ENCODE measurements around the gene EDC4.

EDC4 gene

DNA sequence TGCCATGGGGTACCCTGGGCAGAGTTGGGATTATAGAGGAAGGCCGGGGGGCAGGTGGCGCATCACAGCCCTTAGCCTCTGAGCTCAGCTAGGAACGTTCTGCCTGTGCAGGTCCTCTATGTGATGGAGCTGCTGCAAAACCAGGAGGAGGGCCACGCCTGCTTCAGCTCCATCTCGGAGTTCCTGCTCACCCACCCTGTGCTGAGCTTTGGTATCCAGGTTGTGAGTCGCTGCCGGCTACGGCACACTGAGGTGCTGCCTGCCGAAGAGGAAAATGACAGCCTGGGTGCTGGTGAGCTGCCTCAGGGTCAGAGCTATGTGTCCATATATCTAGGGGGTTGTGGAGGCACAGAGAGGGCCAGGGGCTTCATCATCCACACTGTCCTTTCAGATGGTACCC lies 6.0 kb downstream of the EDC4 start:
- FAIRE-seq = no peak

DNA sequence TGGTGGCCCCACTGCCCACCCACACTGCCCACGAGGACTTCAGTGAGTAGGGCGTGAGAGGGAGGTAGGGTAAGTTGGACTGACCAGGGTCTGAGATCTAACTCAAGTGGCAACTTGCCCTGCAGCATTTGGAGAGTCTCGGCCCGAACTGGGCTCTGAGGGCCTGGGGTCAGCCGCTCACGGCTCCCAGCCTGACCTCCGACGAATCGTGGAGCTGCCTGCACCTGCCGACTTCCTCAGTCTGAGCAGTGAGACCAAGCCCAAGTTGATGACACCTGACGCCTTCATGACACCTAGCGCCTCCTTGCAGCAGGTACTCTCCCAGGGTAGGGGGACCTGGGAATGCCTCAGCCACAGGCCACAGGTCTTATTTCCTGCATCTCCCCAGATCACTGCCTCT lies 6.6 kb downstream of the EDC4 start:
- DNase-seq (ENCODE audit: low spot score) = no peak
- no peak for FAIRE-seq

More for the DNA sequence above, 6.0 kb downstream of the EDC4 start:
- DNase-seq (ENCODE audit: low spot score) = no peak

DNA sequence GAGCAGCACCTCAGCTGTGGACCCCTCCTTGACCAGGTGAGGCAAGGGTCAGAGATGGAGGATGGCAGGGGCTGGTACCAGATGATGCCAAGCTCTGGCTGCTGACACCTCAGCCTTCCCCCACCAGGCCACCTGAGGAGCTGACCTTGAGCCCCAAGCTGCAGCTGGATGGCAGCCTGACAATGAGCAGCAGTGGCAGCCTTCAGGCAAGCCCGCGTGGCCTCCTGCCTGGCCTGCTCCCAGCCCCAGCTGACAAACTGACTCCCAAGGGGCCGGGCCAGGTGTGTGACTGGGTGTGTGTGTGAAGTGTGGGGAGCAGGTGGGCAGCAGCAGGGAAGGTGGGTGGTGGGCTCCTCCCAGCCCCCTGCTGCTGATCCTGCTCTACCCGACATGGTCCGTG lies 7.1 kb downstream of the EDC4 start:
- DNase-seq (ENCODE audit: low spot score) (no peak), FAIRE-seq (no peak)

DNA sequence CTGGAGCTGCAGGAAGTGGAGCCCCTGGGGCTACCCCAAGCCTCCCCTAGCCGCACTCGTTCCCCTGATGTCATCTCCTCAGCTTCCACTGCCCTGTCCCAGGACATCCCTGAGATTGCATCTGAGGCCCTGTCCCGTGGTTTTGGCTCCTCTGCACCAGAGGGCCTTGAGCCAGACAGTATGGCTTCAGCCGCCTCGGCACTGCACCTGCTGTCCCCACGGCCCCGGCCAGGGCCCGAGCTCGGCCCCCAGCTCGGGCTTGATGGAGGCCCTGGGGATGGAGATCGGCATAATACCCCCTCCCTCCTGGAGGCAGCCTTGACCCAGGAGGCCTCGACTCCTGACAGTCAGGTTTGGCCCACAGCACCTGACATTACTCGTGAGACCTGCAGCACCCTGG lies 7.7 kb downstream of the EDC4 start:
- no peak for FAIRE-seq
- DNase-seq (ENCODE audit: low spot score) = no peak

DNA sequence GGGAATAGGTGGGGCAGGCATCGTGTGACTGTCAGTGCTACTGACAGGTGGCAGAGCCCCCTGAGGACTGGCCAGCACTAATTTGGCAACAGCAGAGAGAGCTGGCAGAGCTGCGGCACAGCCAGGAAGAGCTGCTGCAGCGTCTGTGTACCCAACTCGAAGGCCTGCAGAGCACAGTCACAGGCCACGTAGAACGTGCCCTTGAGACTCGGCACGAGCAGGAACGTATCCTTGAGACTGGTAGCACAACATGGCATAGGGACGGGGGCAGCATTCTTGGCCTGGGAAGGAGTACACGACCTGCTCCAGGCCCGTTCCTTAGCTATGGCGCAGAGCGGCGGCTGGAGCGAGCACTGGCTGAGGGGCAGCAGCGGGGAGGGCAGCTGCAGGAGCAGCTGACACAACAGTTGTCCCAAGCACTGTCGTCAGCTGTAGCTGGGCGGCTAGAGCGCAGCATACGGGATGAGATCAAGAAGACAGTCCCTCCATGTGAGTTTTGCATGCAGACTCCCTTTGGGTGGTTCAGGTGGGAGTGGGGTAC lies 8.8 kb downstream of the EDC4 start:
- no peak for FAIRE-seq
- DNase-seq (ENCODE audit: low spot score) = no peak

DNA sequence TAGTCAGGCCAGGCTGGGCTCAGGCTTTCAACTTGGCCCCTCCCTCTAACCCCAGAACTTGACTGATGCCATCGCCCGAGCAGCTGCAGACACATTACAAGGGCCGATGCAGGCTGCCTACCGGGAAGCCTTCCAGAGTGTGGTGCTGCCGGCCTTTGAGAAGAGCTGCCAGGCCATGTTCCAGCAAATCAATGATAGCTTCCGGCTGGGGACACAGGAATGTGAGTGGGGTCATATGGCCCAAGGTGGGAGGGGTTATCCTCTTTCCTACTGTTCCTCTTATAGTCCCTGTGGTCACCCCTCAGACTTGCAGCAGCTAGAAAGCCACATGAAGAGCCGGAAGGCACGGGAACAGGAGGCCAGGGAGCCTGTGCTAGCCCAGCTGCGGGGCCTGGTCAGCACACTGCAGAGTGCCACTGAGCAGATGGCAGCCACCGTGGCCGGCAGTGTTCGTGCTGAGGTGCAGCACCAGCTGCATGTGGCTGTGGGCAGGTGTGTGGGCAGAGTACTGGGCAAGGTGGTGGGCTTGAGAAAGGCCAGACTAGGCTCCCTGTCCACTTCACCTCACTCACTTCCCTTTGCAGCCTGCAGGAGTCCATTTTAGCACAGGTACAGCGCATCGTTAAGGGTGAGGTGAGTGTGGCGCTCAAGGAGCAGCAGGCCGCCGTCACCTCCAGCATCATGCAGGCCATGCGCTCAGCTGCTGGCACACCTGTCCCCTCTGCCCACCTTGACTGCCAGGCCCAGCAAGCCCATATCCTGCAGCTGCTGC lies 9.7 kb downstream of the EDC4 start:
- DNase-seq (ENCODE audit: low spot score) (no peak), FAIRE-seq (no peak)

DNA sequence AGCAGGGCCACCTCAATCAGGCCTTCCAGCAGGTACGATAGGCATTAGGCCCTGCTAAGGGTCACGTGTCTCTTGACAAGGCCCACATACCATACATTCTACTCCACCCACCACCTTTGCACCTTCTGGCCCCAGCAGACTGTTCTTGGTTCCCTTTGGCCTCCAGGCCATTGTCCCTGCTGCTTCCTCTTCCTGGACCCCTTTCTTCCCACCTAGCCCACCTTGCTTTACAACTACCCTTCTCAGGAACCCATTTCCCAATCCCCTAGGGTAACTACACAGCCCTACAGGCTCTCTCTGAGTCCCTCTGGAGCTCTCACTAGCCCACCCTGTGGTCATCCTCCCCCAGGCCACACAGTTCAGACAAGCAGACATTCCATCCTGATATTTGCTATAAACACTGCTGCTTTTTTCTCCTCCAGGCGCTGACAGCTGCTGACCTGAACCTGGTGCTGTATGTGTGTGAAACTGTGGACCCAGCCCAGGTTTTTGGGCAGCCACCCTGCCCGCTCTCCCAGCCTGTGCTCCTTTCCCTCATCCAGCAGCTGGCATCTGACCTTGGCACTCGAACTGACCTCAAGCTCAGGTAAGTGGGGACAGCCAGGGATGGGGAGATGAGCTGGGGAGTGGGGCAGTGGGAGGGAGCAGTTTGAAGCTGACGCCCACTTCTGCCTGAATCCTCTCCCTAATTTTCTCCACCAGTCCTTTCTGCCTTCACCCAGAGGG lies 10.5 kb downstream of the EDC4 start:
- FAIRE-seq (no peak), DNase-seq (ENCODE audit: low spot score) (no peak)

DNA sequence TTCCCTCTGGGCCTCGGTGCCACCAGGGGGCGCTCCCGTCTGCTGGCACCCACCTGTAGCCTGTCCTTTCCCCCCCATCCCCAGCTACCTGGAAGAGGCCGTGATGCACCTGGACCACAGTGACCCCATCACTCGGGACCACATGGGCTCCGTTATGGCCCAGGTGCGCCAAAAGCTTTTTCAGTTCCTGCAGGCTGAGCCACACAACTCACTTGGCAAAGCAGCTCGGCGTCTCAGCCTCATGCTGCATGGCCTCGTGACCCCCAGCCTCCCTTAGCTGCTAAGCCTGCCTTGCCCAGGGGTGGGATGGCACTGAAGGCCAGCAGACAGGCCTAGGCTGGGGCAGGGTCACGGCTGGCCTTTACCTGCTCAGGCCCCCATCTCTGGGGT lies 11.0 kb downstream of the EDC4 start:
- no peak for FAIRE-seq
- DNase-seq (ENCODE audit: low spot score) = peak; percentile 80

DNA sequence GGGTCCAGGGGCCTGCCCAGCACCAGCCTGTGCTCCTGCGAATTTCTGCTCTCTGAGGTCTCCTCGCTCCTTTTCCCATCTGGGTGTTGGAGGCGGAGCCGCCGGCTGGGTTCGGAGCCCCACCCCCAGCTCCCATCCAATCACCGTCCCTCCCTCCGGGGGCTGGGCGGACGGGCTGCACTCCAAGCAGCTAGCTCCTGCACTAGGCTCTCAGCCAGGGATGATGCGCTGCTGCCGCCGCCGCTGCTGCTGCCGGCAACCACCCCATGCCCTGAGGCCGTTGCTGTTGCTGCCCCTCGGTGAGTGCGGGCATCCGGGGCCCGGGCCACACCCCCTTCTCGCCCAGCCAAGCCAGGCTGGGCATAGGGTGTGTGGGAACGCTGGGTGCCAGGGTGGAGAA lies 11.8 kb downstream of the EDC4 start, which contains the start of gene NRN1L:
TSS of gene NRN1L (plus strand) at position 202 of the 400 bp plus-strand sequence. CDS start at position 221, 19 bp downstream.
- DNase-seq (ENCODE audit: low spot score) = no peak
- FAIRE-seq = no peak

DNA sequence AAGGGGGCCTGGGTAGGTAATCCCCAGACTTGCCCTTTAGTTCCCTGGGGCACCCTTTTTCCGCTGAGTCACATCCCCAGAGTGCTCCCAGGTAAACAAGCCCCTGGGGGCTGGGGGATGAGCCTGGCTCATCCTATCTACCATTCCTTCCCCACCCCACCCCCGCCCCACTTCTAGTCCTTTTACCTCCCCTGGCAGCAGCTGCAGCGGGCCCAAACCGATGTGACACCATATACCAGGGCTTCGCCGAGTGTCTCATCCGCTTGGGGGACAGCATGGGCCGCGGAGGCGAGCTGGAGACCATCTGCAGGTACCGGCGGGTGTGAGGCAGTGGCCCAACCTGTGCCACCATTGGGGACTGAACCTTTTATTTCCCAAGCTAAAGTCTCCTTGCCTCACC lies 12.7 kb downstream of the EDC4 start:
- FAIRE-seq = no peak
- no peak for DNase-seq (ENCODE audit: low spot score)

DNA sequence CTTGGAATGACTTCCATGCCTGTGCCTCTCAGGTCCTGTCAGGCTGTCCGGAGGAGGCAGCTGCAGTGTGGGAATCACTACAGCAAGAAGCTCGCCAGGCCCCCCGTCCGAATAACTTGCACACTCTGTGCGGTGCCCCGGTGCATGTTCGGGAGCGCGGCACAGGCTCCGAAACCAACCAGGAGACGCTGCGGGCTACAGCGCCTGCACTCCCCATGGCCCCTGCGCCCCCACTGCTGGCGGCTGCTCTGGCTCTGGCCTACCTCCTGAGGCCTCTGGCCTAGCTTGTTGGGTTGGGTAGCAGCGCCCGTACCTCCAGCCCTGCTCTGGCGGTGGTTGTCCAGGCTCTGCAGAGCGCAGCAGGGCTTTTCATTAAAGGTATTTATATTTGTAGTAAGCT lies 13.1 kb downstream of the EDC4 start:
- FAIRE-seq (no peak), DNase-seq (ENCODE audit: low spot score) (no peak)

DNA sequence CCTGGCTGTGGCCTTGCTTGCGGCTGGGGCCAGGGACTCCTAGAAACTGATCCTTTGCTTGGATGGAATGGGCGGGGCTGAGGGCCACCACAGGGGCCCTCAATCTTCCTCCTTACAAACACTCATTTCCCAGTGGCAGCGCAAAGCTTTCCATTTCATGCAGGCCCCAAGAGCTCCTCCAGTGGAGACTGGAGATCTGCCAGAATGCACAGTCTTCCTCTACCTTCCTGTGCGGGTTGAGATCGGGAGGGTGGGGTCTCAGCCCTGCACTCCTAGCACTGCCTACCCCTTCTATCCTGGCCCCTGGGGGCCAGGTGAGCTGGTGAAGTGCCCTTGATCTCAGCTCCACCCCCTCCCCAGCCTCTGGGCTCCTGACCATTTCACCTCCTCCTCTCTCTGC lies 13.5 kb downstream of the EDC4 start:
- no peak for DNase-seq (ENCODE audit: low spot score)
- no peak for FAIRE-seq

DNA sequence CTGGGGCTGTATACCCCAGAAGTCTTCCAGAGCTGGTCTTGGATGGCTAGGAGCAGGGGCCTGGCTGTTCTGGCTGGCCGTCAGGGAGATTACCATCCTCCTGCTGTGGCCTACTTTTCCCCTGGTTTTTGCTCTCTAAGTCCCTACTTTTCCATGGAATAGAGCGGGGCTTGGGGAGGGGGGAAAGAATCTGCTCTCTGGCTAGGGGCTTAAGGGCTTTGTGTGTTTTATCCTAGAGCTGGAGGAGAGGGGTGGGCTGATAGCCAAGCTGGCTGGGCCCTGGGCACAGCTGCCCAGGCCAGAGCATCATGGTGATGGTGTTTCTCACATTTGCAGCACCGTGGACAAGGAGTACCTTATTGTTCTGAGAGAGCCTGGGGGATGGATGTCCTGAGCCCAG lies 15.5 kb downstream of the EDC4 start:
- DNase-seq (ENCODE audit: low spot score) (no peak), FAIRE-seq (no peak)

DNA sequence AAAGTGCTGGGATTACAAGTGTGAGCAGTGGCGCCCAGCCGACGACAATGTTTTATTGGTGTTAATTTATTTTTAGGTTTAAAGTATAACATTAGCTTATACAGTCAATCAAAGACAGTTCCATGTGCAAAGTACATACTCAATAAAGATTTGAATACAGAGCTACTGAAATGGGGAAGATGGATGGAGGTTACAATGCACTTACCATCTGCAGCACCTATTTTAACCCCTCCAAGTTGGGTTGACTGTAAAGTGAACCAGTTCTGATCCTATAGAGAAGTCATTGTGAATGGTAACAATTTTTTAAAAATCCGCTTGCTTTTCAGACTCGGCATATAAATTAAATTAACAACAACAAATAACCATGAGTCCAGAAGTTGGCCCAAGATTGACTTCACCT lies 19.5 kb downstream of the EDC4 start:
- FAIRE-seq = no peak
- DNase-seq (ENCODE audit: low spot score) = no peak

DNA sequence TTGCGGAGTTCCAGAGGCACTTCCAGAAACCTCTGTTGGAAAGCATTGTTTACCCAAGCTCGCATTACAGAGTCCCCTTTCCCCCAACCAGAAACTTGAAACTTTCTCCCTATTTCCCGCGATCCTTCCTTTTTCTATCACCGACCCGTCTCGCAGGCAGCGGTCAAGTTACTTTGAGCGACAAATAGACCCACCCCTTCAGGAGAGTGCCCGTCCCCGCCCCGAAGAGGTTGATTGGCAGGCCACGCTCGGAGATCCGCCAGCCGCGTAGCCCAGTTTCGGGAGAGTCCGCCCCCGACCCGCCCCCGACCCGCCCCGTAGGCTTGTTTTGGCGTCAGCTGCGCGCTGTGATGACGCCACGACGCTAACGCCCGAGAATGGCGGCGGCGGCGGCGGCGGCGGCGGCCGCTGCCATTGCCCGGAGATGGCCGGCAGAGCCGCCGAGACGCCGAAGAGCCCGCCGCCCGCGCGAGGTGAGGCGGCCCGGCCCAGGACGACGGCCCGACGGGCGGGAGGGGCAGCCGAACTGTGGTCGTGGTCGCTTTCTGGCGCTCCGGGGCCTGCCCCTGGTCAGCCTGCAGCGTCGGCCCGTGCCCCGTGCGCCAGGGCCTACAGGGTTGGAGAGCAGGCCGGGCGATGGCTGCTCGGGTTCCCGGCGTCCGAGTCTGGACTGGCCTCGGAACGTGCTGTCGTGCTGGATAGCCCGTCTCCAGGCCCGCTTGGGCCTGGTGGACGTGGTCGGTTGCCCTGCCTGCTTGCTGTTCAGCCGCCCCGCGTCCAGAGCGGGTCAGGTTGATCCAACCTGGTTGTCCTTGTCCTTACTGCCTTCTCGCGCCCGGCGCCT lies 20.3 kb downstream of the EDC4 start, which contains the start of gene PSKH1:
TSS of gene PSKH1 (plus strand) at position 356 of the 844 bp plus-strand sequence. CDS start 15,496 bp downstream, outside the sequence.
- FAIRE-seq (no peak), DNase-seq (ENCODE audit: low spot score) (peak; percentile 99)

DNA sequence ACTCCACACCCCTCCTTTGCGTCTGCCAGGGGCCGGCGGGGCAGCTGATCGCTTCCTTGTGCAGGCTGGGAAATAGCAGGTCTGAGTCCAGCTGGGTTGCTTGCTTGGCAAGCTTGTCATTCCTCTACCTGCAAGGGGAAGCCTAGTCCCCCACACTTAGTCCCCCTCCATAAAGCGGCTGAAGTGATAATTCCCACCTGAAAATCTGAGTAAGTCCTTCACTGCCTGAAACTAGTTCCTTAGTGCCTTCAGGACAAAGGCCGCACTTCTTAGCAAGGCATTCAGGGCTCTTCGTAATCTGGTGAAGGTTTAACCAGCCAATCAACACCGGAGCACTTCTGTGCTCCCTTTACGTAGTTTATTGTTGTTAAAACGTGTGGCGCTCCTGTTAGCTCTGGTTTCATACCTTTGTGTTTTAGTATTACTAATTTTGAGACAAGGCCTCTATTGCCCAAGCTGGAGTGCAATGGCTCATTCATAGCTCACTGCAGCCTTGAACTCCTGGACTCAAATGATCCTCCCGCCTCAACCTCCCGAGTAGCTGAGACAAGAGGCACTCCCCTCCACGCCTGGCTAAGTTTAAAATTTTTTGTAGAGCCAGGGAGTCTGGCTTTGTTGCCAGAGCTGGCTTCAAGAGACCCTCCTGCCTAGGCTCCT lies 21.0 kb downstream of the EDC4 start:
- peak; percentile 21 for DNase-seq (ENCODE audit: low spot score)
- FAIRE-seq = no peak

DNA sequence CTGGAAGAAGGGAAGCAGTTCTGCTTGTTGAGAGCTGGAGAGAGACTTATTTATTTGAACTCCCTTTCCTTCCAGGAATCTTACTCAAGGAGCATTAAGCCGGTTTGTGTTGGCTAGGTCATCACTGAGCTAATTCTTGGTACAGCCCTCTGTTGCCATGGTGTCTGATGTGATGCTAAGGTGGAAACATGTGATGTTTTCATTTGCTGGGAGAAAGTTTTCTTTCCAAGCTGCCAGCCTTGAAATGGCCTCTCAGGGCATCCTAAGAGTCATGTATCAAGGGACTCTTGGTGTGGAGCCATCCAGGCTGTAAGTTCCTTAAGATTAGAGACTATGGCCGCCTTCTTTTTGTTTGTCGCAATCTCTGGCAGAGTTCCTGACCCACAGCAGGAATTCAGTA lies 24.4 kb downstream of the EDC4 start:
- DNase-seq (ENCODE audit: low spot score) (no peak), FAIRE-seq (no peak)

DNA sequence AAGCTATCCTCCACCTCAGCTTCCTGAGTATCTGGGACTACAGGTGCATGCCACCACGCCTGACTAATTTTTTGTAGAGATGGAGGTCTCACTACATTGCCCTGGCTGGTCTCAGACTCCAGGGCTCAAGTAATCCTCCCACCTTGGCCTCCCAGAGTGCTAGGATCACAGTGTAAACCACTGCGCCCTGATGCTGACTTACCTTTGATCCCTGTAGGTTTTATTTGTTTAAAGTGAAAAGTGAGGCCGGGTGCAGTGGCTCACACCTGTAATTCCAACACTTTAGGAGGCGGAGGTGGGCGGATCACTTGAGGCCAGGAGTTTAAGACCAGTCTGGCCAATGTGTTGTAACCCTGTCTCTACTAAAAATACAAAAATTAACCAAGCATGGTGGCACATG lies 28.9 kb downstream of the EDC4 start:
- no peak for DNase-seq (ENCODE audit: low spot score)
- FAIRE-seq = no peak

DNA sequence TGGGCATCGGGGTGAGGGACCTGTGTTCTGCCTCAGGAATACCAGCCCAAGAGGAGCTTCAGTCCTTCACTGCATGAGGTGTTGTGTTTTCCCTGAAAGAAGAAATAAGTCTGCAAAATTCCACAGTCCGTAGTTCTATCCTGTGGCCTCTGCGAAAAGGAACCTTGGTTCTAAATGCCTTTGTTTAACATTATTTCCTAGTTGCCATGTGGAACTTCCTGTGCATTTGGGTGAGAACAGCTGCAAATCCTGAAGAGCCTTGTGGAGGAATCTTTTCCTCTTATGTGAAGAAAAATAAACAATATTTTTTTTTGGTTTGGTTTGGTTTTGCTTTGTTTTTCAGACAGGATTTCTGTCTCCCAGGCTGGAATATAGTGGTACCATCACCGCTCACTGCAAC lies 30.0 kb downstream of the EDC4 start:
- no peak for FAIRE-seq
- no peak for DNase-seq (ENCODE audit: low spot score)

DNA sequence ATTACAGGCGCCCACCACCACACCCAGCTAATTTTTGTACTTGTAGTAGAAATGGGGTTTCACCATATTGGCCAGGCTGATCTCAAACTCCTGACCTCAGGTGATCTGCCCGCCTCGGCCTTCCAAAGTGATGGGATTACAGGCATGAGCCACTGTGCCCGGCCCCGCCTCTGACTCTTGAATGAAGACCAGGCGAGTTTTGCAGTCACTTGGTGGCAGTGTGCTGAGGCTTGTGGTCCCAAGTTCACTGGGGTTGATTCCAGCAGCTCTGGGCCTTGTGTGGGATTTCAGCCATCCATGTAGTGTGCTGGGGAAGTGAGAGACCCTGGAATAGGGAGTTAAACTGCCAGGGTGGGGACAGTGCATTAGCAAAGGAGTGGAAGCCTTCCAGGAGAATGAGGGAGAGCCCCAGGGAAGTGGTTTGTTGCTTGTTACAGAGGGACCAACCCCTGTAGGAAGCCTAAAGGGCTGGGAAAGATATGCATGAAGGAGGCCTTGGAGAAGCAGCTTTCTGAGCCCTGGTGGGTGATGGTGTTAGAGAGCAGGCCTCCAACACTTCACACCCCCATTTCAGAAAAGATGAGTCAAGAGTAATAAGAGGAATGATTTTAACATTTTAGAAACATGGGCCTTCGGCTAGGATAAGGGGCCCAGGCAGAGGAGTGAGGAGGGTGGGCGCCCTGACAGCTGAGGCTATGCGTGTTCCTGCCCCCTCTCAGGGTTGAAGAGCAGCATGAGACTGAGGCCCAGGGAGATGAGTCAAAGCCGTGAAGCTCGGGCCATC lies 34.7 kb downstream of the EDC4 start:
- no peak for FAIRE-seq
- DNase-seq (ENCODE audit: low spot score) = no peak
